Stimulated activated CD4-positive, alpha-beta T cell treated with anti-CD3 and anti-CD28 coated beads, Interleukin-1b, Interleukin-23, amount 100 ng/mL, for 1 hour (primary cell): Measurements from ENCODE around the gene NPIPB6.
"Not testable (repeated sequence)": the region's sequence is repeated elsewhere in the genome, so short reads cannot be mapped to it uniquely, and the experiment has no call there.

Source experiments
- DNase-seq, 2 donors: peaks; one replicate each; pipeline ENCODE4 v3.0.0-alpha.2; 2020; ENCODE audit warnings: low read depth in 2 of 2

Gene NPIPB6

DNA sequence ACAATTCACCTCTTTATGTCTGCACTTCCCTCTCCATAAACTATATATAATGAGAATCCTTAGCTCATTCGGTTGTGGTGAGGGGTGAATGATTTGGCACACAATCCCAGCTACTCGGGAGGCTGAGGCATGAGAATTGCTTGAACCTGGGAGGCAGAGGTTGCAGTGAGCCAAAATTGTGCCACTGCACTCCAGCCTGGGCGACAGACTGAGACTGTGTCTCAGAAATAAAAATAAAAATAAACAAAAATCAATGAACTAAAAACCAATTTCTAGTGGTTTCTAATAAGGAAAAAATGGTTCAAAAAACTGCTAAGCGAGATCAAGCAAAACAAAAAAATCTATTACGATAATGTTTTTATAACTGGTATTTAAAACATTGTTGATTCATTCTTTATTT, at the start of gene NPIPB6:
NPIPB6 (minus strand) TSS at position 101 of the 400 bp plus-strand sequence. CDS start 686 bp downstream, outside the sequence.
- DNase-seq, result not testable (repeated sequence)

GRCh38 chr16:28403220-28404072, 40.1 kb upstream of the NPIPB6 start, which contains the start of gene EIF3CL:
Gene EIF3CL (minus strand): TSS chr16:28403841. CDS start chr16:28403618, 223 bp downstream.
- DNase-seq, result not testable (repeated sequence)

GRCh38 chr16:28392054-28392453, 28.7 kb upstream of the NPIPB6 start:
- DNase-seq, result not testable (repeated sequence)

GRCh38 chr16:28382177-28382867, 19.0 kb upstream of the NPIPB6 start:
- DNase-seq, result not testable (repeated sequence)

GRCh38 chr16:28377822-28378221, 14.5 kb upstream of the NPIPB6 start:
- not testable (repeated sequence) for DNase-seq

DNA sequence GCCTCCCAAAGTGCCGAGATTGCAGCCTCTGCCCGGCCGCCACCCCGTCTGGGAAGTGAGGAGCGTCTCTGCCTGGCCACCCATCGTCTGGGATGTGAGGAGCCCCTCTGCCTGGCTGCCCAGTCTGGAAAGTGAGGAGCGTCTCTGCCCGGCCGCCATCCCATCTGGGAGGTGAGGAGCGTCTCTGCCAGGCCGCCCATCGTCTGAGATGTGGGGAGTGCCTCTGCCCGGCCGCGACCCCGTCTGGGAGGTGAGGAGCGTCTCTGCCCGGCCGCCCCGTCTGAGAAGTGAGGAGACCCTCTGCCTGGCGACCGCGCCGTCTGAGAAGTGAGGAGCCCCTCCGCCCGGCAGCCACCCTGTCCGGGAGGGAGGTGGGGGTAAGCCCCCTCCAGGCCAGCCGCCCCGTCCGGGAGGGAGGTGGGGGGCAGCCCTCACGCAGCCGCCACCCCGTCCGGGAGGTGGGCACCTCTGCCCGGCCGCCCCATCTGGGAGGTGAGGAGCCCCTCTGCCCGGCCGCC, 13.9 kb upstream of the NPIPB6 start:
- not testable (repeated sequence) for DNase-seq

DNA sequence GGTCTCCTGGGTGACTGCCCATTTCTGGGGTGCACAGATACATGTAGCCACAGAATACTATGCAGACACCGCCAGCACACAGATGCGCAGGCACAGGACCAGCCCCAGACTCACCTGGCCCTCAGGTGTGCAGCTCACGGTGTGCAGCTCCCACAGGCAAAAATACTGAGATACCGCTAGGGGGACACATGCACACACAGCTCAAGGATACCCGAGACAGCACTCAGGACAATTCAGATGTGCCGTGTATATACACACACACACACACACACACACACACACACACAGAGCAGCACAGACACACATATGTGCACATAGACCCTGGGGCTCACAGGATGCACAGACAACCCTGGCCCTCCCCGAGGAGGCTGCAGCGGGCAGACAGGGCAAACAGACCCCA, 11.8 kb upstream of the NPIPB6 start:
- not testable (repeated sequence) for DNase-seq

DNA sequence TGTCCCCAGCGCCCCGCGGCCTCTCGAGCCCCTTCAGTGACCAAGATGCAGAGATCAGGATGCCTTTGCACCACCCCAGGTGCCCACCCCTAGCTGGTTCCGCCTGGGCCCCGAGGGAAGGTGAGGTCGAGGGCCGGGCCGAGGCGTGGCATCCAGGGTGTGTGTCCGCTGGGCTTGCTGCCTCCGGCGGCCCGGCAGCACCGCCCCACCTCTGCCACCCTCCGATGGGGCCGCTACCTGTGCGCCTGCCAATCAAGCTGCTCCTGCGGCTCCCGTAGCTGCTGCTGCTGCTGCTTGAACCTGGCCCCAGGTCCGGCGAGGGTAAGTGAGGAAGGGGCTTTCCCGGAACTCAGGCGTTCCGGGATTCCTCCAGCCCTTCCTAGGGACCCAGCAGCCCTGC, 11.0 kb upstream of the NPIPB6 start:
- DNase-seq, result not testable (repeated sequence)

DNA sequence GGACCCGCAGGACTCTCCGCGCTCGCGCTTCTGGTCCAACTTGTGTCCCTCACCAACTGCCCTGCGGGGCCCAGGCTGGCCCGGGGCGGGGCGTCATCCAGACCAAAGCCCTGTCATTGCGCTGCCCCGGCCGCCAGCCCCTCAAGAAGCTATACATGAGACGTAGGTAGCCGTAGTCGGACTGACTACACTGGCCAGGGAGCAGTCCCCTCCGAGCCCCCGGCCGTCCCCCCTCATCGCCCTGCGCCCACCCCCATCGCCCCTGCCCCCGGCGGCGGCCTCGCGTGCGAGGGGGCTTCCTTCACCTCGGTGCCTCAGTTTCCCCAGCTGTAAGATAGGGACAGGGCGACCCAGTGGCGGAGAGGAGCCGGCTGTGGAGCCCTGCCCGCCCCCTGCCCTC, 4.6 kb upstream of the NPIPB6 start:
- DNase-seq, result not testable (repeated sequence)

DNA sequence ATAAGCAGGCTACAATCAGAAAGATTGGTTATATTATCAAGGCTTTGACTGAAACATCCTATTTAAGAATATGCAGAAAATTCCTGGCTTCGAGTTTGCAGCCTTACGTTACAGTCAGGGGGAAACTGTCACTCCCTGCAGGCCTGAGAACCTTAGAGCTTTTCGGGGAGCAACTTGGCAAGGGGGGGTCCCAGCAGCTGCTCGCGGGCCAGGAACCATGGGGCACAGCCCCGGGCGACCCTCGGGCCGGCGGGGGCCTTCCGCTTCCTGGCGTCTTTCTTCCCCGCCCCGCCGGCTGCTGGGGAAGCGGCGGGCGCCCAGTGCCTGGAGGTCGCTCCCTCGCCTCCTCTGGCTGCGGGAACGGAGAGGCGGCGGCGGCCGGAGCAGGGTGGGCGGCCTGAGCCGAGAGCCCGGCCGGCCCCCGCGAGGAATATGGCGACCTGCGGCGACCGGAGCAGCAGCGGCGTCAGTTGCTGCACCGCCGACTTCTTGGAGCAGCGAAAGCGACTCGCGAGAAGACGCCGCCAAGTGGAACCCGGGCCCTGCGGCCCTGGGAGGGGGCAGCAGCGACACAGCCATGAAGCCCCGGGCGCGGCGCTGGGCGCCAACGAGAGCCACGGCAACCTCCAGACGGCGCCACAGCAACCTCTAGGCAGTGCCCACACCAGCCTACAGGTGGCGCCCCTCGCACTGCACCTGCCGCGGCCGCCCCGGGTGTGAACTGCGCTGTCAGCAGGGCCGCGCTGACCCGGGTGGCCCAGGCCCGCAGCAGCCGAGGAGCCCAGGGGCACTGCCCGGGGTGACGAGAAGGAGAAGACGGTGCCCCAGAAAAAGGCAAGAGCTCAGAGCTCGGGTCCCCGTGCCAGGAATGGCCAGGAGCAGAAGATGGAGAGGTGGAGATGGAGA, 1.2 kb upstream of the NPIPB6 start:
- DNase-seq, result not testable (repeated sequence)

- not testable (repeated sequence) for DNase-seq
Observed at GRCh38 chr16:28362600-28362999, 708 bp downstream of the NPIPB6 start.

GRCh38 chr16:28338230-28338629, 25.1 kb downstream of the NPIPB6 start:
- DNase-seq, result not testable (repeated sequence)

DNA sequence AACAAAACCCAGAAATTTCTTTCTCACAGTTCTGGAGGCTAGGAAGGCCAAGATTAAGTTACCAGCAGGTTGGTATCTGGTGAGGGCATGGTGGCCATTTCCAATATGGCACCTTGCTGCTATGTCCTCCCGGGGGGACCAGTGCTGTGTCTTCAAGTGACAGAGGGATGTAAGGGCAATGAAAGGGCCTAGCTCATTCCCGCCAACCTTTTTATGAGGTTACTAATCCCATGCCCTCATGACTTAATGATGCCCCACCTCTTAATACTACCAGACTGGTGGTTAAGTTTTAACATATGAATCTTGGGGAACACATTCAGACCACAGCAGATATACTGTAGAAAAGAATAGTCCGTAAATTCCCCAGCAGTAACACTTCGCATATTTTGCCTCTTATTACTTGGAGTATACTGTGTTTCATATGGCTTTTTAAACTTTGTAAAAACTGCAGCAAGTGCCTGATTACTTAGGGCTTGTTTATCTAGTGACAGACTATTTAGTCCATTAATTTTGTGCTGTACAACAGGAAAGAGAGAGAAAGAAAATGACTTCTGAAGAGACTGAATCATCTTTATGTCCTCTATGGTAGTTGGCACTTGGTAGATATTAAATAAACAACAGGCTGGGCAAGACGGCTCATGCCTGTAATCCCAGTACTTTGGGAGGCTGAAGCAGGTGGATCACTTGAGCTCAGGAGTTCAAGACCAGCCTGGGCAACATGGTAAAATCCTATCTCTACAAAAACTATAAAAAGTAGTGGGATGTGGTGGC, 26.2 kb downstream of the NPIPB6 start:
- DNase-seq, result not testable (repeated sequence)

DNA sequence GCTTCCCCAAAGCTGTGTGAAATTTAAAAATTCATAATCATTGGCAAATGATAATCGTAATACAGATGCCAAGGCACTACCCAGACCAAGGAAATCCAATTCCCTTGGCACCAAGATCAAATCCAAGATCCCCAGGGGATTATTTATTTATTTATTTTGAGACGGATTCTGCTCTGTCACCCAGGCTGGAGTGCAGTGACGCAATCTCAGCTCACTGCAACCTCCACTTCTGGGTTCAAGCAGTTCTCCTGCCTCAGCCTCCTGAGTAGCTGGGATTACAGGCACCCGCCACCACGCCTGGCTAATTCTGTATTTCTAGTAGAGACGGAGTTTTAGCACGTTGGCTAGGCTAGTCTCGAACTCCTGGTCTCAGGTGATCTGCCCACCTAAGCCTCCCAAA, 27.6 kb downstream of the NPIPB6 start:
- DNase-seq, result not testable (repeated sequence)

GRCh38 chr16:28332632-28333031, 30.7 kb downstream of the NPIPB6 start:
- DNase-seq, result not testable (repeated sequence)

- not testable (repeated sequence) for DNase-seq
Observed at GRCh38 chr16:28330981-28331380, 32.3 kb downstream of the NPIPB6 start.

DNA sequence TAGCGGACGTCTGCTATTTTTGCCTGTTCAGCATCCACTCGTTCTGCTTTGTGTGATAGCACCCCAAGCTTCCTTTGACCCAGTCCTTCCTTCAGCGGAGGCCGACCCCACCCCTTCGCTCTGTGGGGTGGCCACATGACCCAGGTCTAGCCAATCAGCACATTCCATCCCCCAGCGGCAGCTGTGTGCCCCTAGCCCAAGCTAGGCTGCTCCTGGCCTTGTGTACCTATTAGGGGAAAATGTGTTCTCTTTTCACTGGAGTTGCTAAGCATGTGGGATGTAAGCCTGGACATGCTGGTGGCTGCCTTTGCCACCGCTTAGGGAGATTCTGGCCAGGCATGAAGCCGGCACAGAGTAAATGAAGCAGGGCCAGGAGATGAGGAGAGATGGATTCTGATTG, 33.1 kb downstream of the NPIPB6 start:
- not testable (repeated sequence) for DNase-seq

DNA sequence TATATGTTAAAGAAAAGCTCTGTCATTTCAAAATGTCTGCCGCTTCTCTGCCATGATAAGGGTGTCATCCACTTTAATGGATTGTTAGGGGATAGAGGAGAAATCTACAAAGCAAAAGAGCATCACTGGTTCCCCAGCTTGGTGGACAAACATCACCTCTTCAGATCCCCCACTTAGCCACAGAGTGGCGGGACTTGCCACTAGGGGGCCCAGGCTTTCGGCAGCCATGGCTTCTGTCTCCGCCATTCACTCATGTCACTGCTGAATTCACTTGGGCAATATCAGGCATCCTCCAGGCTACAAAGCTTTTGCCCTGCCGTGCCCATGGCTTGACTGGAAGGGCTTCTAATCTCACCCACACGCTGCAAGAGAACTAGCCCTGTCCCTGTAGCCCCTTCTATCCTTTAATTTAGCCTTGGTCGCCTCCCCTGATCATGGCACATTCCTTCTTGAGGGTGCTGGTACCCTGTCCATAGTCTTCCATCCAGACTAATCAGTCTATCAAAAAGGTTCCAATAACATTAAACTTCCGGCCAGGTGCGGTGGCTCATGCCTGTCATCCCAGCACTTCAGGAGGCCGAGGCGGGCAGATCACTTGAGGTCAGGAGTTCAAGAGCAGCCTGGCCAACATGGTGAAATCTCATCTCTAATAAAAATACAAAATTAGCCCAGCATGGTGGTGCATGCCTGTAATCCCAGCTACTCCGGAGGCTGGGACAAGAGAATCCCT, 36.3 kb downstream of the NPIPB6 start:
- peak; percentile 21 to 40 for DNase-seq

DNA sequence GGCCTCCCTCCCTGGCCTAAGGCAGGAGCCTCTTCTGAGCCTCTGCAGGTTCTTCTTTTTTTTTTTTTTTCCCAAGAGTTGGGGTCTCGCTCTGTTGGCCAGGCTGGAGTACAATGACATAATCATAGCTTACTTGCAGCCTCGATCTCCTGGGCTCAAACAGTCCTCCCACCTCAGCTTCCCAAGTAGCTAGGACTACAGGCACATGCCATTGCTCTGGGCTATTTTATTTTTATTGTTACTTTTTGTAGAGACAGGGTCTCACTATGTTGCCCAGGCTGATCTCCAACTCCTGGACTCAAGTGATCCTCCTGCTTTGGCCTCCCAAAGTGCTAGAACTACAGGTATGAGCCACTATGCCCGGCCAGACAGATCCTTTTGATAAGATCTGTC, 38.4 kb downstream of the NPIPB6 start:
- no peak for DNase-seq
